Measurements from ENCODE around the gene THBS3.

Gene THBS3

GRCh38 chr1:155207806-155208540, at the start of gene THBS3:
TSS of gene THBS3 (minus strand) at chr1:155207897. CDS start at chr1:155207876, 21 bp downstream.
- H3K4me1 ChIP-seq (ENCODE audit: insufficient read depth, low read length): peaks cover 16% of the 10 kb centered on the region; the same call in 1 of the 2 replicates
- peak within 1 kb of the TSS; percentile 96 for H3K9ac ChIP-seq (ENCODE audit: low read depth, low read length)
- H3K4me3 ChIP-seq (ENCODE audit: low read length): peak within 1 kb of the TSS; percentile 97
- H3K27ac ChIP-seq (ENCODE audit: low read length): peak within 1 kb of the TSS; percentile 69
- H3K27me3 ChIP-seq (ENCODE audit: insufficient read depth, low read length): no peaks in the 10 kb centered on the region; the same call in 1 of the 2 replicates
- peaks cover 16% of the 10 kb centered on the region for H3K36me3 ChIP-seq (ENCODE audit: insufficient read depth, low read depth, low read length)
- H3K9me3 ChIP-seq (ENCODE audit: insufficient read depth, low read depth, low read length): no peaks in the 10 kb centered on the region

- H3K4me1 ChIP-seq (ENCODE audit: insufficient read depth, low read length): peaks cover 3% of the 10 kb centered on the region; the same call in 1 of the 2 replicates
- no peak overlapping the region for H3K27ac ChIP-seq (ENCODE audit: low read length)
- H3K4me3 ChIP-seq (ENCODE audit: low read length): peak overlapping the region; percentile 83
- peaks cover 15% of the 10 kb centered on the region; the same call in 1 of the 2 replicates for H3K36me3 ChIP-seq (ENCODE audit: insufficient read depth, low read depth, low read length)
- peak overlapping the region; percentile 79; the same call in 1 of the 2 replicates for H3K9ac ChIP-seq (ENCODE audit: low read depth, low read length)
- H3K9me3 ChIP-seq (ENCODE audit: insufficient read depth, low read depth, low read length): no peaks in the 10 kb centered on the region
- H3K27me3 ChIP-seq (ENCODE audit: insufficient read depth, low read length): no peaks in the 10 kb centered on the region
These were observed 48.6 kb upstream of the THBS3 start for GRCh38 chr1:155256058-155256852.

GRCh38 chr1:155255243-155256007, 47.7 kb upstream of the THBS3 start, which contains the start of gene ENTREP3:
TSS of gene ENTREP3 (minus strand) at chr1:155255483. CDS start at chr1:155254877, 606 bp downstream.
- H3K4me1 ChIP-seq (ENCODE audit: insufficient read depth, low read length): no peaks in the 10 kb centered on the region; the same call in 1 of the 2 replicates

GRCh38 chr1:155254714-155255242, 47.1 kb upstream of the THBS3 start:
- no peaks in the 10 kb centered on the region; the same call in 1 of the 2 replicates for H3K4me1 ChIP-seq (ENCODE audit: insufficient read depth, low read length)
- no peaks in the 10 kb centered on the region; the same call in 1 of the 2 replicates for H3K27me3 ChIP-seq (ENCODE audit: insufficient read depth, low read length)
- peak overlapping the region; percentile 83 for H3K4me3 ChIP-seq (ENCODE audit: low read length)
- no peak overlapping the region for H3K27ac ChIP-seq (ENCODE audit: low read length)
- H3K9me3 ChIP-seq (ENCODE audit: insufficient read depth, low read depth, low read length): no peaks in the 10 kb centered on the region
- H3K36me3 ChIP-seq (ENCODE audit: insufficient read depth, low read depth, low read length): peaks cover 12% of the 10 kb centered on the region; the same call in 1 of the 2 replicates
- H3K9ac ChIP-seq (ENCODE audit: low read depth, low read length): peak overlapping the region; percentile 79

More at GRCh38 chr1:155255243-155256007, 47.7 kb upstream of the THBS3 start, which contains the start of gene ENTREP3:
- Histone ChIP-seq H3K27ac (ENCODE audit: low read length) (no peak within 1 kb of the TSS), H3K9ac (ENCODE audit: low read depth, low read length) (peak within 1 kb of the TSS; percentile 79), H3K36me3 (ENCODE audit: insufficient read depth, low read depth, low read length) (peaks cover 15% of the 10 kb centered on the region; the same call in 1 of the 2 replicates), H3K27me3 (ENCODE audit: insufficient read depth, low read length) (no peaks in the 10 kb centered on the region), H3K4me3 (ENCODE audit: low read length) (peak within 1 kb of the TSS; percentile 83), H3K9me3 (ENCODE audit: insufficient read depth, low read depth, low read length) (no peaks in the 10 kb centered on the region)

GRCh38 chr1:155254228-155254713, 46.6 kb upstream of the THBS3 start:
- no peaks in the 10 kb centered on the region; the same call in 1 of the 2 replicates for H3K27me3 ChIP-seq (ENCODE audit: insufficient read depth, low read length)
- H3K4me1 ChIP-seq (ENCODE audit: insufficient read depth, low read length): no peaks in the 10 kb centered on the region; the same call in 1 of the 2 replicates
- H3K9ac ChIP-seq (ENCODE audit: low read depth, low read length): peak overlapping the region; percentile 79; the same call in 1 of the 2 replicates
- H3K27ac ChIP-seq (ENCODE audit: low read length): no peak overlapping the region
- H3K9me3 ChIP-seq (ENCODE audit: insufficient read depth, low read depth, low read length): no peaks in the 10 kb centered on the region
- peak overlapping the region; percentile 83 for H3K4me3 ChIP-seq (ENCODE audit: low read length)
- peaks cover 12% of the 10 kb centered on the region; the same call in 1 of the 2 replicates for H3K36me3 ChIP-seq (ENCODE audit: insufficient read depth, low read depth, low read length)

GRCh38 chr1:155253797-155254196, 46.1 kb upstream of the THBS3 start:
- Histone ChIP-seq H3K27ac (ENCODE audit: low read length) (no peak overlapping the region), H3K4me3 (ENCODE audit: low read length) (peak overlapping the region; percentile 83; the same call in 1 of the 2 replicates), H3K9me3 (ENCODE audit: insufficient read depth, low read depth, low read length) (no peaks in the 10 kb centered on the region)

GRCh38 chr1:155253208-155253607, 45.5 kb upstream of the THBS3 start:
- H3K4me3 ChIP-seq (ENCODE audit: low read length): no peak overlapping the region
- H3K27ac ChIP-seq (ENCODE audit: low read length): no peak overlapping the region
- no peak overlapping the region for H3K9ac ChIP-seq (ENCODE audit: low read depth, low read length)

More at GRCh38 chr1:155253797-155254196, 46.1 kb upstream of the THBS3 start:
- Histone ChIP-seq H3K36me3 (ENCODE audit: insufficient read depth, low read depth, low read length) (peaks cover 12% of the 10 kb centered on the region; the same call in 1 of the 2 replicates), H3K27me3 (ENCODE audit: insufficient read depth, low read length) (no peaks in the 10 kb centered on the region; the same call in 1 of the 2 replicates), H3K4me1 (ENCODE audit: insufficient read depth, low read length) (no peaks in the 10 kb centered on the region; the same call in 1 of the 2 replicates), H3K9ac (ENCODE audit: low read depth, low read length) (no peak overlapping the region)

GRCh38 chr1:155251566-155251965, 43.9 kb upstream of the THBS3 start:
- no peak overlapping the region for H3K4me3 ChIP-seq (ENCODE audit: low read length)
- no peaks in the 10 kb centered on the region; the same call in 1 of the 2 replicates for H3K4me1 ChIP-seq (ENCODE audit: insufficient read depth, low read length)
- H3K27me3 ChIP-seq (ENCODE audit: insufficient read depth, low read length): peaks cover 7% of the 10 kb centered on the region
- H3K9me3 ChIP-seq (ENCODE audit: insufficient read depth, low read depth, low read length): no peaks in the 10 kb centered on the region
- H3K9ac ChIP-seq (ENCODE audit: low read depth, low read length): no peak overlapping the region
- H3K27ac ChIP-seq (ENCODE audit: low read length): no peak overlapping the region
- H3K36me3 ChIP-seq (ENCODE audit: insufficient read depth, low read depth, low read length): peaks cover 18% of the 10 kb centered on the region; the same call in 1 of the 2 replicates

More at GRCh38 chr1:155253208-155253607, 45.5 kb upstream of the THBS3 start:
- Histone ChIP-seq H3K9me3 (ENCODE audit: insufficient read depth, low read depth, low read length) (no peaks in the 10 kb centered on the region), H3K36me3 (ENCODE audit: insufficient read depth, low read depth, low read length) (peaks cover 11% of the 10 kb centered on the region; the same call in 1 of the 2 replicates), H3K4me1 (ENCODE audit: insufficient read depth, low read length) (no peaks in the 10 kb centered on the region; the same call in 1 of the 2 replicates), H3K27me3 (ENCODE audit: insufficient read depth, low read length) (no peaks in the 10 kb centered on the region; the same call in 1 of the 2 replicates)

- Histone ChIP-seq H3K27me3 (ENCODE audit: insufficient read depth, low read length) (peaks cover 15% of the 10 kb centered on the region), H3K4me3 (ENCODE audit: low read length) (peak overlapping the region; percentile 67; the same call in 1 of the 2 replicates), H3K27ac (ENCODE audit: low read length) (no peak overlapping the region), H3K4me1 (ENCODE audit: insufficient read depth, low read length) (no peaks in the 10 kb centered on the region; the same call in 1 of the 2 replicates), H3K36me3 (ENCODE audit: insufficient read depth, low read depth, low read length) (peaks cover 15% of the 10 kb centered on the region; the same call in 1 of the 2 replicates), H3K9me3 (ENCODE audit: insufficient read depth, low read depth, low read length) (no peaks in the 10 kb centered on the region), H3K9ac (ENCODE audit: low read depth, low read length) (no peak overlapping the region)
These were observed 43.1 kb upstream of the THBS3 start for GRCh38 chr1:155250633-155251449.

GRCh38 chr1:155250246-155250632, 42.5 kb upstream of the THBS3 start:
- H3K9me3 ChIP-seq (ENCODE audit: insufficient read depth, low read depth, low read length): no peaks in the 10 kb centered on the region
- no peak overlapping the region for H3K9ac ChIP-seq (ENCODE audit: low read depth, low read length)
- no peak overlapping the region for H3K27ac ChIP-seq (ENCODE audit: low read length)
- H3K4me1 ChIP-seq (ENCODE audit: insufficient read depth, low read length): no peaks in the 10 kb centered on the region; the same call in 1 of the 2 replicates
- H3K27me3 ChIP-seq (ENCODE audit: insufficient read depth, low read length): peaks cover 20% of the 10 kb centered on the region
- H3K4me3 ChIP-seq (ENCODE audit: low read length): peak overlapping the region; percentile 67; the same call in 1 of the 2 replicates
- H3K36me3 ChIP-seq (ENCODE audit: insufficient read depth, low read depth, low read length): peaks cover 15% of the 10 kb centered on the region; the same call in 1 of the 2 replicates

Measured in iPS-20b (cell line).